ENCODE results near the gene RASGRF2.

GRCh38 chr5:81169924-81170323 is 209.8 kb downstream of the RASGRF2 start:
- TF ChIP-seq JUNB (IDR thresholded peaks at IDR 0.05) (no peak), CTCF (IDR thresholded peaks at IDR 0.05) (no peak), SMC3 (IDR thresholded peaks at IDR 0.05) (no peak), MYC (IDR thresholded peaks at IDR 0.05; ENCODE audit: borderline replicate concordance, low read length) (no peak), NR3C1 (IDR thresholded peaks at IDR 0.05) (no peak), CEBPB (IDR thresholded peaks at IDR 0.05) (no peak), RAD21 (conservative IDR thresholded peaks at IDR 0.05 in 1 of 2, IDR thresholded peaks at IDR 0.05 in 1 of 2) (no peak), HMGXB4 (CRISPR knock-in tag; IDR thresholded peaks at IDR 0.05; ENCODE audit: borderline replicate concordance) (no peak)

All from A549 (cell line).